Measurements from ENCODE around the gene C1orf105.
"Not testable (repeated sequence)": the region's sequence is repeated elsewhere in the genome, so short reads cannot be mapped to it uniquely, and the experiment has no call there.

C1orf105 gene

DNA sequence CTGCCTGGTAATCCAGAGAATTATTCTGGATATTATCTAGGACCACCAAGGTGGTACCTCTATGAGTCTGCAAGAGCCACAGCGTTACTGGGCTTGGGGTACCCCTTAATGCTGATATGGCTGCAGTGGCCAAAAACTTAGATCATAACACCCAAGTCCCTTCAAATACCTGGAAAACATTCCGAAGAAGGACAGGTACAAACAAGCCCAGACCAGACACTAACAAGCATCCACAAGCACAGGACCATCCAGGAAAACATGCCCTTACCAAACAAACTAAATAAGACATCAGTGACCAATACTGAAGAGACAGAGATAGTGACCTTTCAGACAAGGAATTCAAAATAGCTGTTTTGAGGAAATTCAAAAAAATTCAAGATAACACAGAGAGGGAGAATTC is 2.9 kb downstream of the C1orf105 start:
- in situ Hi-C loops (cut with MboI; ENCODE audit: low sequenced_read_pairs) = no loop called here

DNA sequence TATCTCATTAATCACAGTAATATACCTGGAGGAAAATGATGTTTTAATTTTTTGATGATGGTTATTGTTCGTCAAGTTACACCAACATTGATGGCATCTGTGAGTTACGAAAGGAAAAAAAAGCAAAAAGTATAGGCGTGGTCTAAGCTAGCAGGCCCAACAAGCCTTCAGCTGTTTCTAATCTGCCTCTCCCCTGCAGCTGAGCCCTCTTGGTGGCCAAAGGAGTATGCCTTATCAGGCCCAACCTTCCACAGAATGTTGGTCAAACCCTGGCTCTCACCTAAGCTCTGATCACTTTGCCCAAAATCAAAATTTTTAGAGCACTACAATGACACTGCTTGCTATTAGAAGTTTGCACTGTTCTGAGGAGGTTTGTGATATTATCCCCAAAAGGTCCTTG is 4.9 kb downstream of the C1orf105 start:
- in situ Hi-C loops (cut with MboI; ENCODE audit: low sequenced_read_pairs) = no loop called here

DNA sequence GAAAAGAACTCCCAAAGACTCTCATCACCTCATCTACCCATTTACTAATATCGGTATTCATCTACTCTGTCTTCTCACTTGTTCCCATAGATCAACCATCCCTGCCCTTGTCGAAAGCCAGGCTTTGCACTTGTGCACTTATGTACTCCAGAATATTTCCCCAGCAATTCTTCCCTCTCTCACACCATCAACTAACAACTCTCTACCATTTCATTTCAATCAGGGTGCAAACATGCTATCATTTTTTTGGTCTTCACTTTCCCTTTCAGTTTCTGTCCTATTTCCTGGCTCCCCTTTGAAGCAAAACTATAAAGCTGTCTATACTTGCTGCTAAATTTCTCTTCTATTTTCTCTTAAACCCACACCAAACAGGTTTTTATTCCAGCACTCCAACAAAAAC is 6.7 kb downstream of the C1orf105 start:
- in situ Hi-C loops (cut with MboI; ENCODE audit: low sequenced_read_pairs) = no loop called here

DNA sequence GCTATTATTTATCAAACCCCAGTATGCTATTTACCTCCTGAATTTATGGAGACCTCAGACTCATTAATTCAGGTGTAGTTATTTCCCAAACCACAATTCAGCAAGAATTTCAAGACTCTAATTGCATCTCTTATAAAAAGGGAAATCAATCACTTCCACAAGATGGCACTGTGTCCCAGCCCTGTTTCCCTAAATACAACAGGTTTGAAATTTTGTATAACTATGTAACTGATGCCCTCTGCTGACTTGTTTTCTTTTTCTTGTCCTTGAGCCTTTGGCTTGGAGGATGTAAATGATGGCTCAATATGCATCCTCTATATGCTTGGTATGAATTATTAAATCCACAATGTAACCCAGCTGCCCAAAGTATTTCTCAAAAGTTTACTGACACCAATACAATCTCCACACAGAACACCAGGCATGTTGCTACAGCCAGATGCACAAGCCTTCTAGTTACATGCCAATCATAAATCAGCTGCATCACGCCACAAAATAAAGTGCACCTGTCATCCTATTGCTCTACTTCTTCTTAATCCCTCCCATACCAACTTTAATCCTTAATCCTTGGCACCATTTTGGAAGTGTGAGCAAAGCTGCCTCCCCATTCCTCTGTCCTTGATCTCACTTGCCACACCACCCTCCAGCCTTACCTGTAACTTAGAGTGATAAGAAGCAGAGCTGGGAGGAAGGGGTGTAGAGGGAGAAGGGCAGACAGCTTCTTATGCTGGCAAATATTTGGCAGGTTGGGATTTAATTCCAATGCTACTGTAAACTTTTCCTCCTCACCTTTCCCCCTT is 9.0 kb downstream of the C1orf105 start:
- in situ Hi-C loops (cut with MboI; ENCODE audit: low sequenced_read_pairs) = no loop called here

DNA sequence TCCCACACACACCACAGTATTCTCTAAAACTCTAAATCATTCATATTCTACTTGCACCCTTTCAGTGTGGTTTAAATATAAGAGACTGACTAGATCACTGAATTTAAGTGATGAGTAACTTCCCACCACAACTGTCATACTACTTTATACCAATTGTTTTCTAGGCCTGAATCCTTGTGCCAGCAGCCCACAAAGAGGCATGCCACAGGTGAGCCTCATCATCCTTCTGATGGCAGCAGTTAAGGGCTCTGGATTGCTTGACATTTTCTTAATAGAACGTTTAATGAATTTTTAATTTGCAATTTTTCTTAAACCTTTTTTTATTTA is 9.6 kb downstream of the C1orf105 start:
- in situ Hi-C loops (cut with MboI; ENCODE audit: low sequenced_read_pairs) = no loop called here

DNA sequence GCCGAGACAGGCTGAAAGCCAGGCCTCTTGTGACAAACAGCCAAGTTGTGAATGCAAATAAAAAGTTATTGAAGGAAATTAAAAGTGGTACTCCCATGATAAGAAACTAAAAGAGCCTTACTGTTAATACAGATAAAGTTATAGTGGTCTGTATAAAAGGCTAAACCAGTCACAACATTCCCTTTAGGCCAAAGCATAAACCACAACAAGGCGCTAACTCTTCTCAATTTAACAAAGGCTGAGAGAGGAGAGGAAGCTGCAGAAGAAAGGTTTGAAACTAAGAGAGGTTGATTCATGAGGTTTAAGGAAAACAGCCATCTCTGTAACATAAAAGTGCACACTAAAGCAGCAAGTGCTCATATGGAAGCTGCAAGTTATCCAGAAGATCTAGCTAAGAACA is 10.7 kb downstream of the C1orf105 start:
- in situ Hi-C loops (cut with MboI; ENCODE audit: low sequenced_read_pairs) = no loop called here

DNA sequence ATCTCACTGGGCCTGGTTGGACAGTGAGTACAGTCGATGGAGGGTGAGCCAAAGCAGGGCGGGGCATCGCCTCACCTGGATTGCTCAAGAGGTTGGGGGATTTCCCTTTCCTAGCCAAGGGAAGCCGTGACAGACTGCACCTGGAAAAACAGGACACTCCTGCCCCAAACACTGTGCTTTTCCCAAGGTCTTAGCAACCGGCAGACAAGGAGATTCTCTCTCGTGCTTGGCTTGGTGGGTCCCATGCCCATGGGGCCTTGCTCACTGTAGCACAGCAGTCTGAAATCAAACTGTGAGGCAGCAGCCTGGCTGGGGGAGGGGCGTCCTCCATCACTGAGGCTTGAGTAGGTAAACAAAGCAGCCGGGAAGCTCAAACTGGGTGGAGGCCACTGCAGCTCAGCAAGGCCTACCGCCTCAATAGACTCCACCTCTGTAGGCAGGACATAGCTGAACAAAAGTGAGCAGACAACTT is 11.3 kb downstream of the C1orf105 start:
- in situ Hi-C loops (cut with MboI; ENCODE audit: low sequenced_read_pairs) = no loop called here

DNA sequence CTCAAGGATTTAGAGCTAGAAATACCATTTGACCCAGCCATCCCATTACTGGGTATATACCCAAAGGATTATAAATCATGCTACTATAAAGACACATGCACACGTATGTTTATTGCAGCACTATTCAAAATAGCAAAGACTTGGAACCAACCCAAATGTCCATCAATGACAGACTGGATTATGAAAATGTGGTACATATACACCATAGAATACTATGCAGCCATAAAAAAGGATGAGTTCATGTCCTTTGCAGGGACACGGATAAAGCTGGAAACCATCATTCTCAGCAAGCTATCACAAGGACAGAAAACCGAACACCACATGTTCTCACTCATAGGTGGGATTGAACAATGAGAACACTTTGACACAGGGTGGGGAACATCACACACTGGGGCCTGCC is 16.7 kb downstream of the C1orf105 start:
- in situ Hi-C loops (cut with MboI; ENCODE audit: low sequenced_read_pairs) = not testable (repeated sequence)

DNA sequence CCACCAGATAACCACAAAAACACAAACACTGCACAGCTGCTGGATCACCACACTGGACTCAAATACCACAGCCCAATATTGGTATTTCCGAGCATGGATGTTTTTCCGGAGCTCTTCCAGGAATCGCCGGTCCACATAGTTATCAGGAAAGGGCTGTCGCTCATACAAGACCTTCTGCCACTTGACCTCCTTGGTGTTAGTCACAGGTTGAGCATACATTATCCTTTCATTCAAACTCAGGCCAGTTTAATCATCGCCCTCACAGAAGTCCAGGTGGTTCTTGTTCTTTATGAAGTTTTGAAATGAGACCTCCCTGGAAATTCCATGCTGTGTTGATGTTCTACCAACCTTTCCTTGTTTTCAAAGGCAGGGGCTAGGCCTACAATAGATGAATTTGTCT is 21.9 kb downstream of the C1orf105 start:
- in situ Hi-C loops (cut with MboI; ENCODE audit: low sequenced_read_pairs) = no loop called here

DNA sequence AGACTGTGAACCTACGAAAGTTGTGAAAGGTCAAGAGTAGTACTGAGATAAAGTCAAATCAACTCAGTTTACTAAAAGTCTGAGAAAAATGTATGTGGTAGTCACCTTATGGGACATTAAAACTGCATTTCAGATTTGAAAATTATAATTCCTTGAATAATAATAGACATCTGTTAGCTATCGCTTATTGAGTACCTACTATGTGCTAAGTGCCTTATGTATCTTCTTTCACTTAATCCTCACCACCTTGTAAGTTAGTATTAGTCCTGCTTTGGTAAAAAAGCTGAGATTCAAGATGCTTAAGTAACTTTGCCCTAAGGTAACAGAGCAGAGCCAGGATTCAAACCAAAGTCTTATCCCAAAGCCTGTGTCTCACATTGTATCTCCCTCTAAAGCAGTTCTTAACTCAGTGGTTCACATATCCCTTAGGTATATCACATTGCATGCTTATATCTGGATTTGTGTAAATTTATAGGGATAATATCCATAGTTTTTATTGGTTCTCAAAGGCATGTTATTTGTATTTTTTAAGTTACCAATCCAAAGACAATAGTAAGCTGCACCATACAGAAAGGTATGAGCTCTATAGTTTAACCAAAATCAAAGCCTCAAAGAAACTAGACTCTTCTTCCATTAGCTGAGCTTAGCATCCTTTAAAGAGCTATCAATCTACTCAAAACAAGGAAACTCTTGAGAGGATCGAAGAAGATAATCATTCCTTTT is 22.5 kb downstream of the C1orf105 start:
- in situ Hi-C loops (cut with MboI; ENCODE audit: low sequenced_read_pairs) = no loop called here

DNA sequence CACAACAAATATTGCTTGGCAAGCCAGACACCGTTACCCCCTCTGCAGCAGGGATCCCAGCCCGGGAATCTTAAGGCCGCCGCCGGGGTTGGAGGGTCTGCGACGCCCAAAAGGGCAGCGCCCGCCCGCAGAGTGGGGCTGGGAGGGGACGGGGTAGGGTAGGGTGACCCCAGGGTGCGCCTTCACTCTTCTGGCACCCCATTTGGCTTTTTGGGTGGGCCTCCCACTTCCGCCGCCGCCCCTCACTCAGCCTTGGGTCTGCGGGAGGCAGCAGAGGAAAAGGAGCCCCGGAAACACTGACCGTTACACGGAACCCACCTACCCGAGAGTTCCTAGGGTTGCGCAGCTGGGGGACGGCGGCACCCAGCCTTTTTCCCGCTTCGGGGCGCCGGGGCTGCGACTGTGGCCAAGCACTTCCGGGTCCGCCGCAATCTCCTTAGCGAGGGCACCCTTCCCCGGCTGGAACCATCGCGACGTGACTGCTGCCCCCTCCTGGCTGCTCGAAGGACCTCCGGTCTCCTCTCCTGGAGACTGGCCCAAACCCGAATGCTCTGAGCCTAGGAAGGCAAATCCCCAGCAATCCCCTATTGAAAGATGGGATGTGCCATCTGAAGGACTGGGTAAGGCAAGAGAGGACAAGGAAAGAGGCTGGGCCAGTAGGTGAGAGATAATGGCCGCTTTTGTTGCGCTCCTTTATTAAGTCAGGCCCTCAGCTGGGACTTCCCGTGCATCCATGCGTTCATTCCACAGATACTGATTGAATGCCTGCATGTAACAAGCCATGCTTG is 23.4 kb downstream of the C1orf105 start, which contains the start of gene PIGC:
PIGC (minus strand) TSS at position 404 of the 788 bp plus-strand sequence. CDS start 1,447 bp downstream, outside the sequence.
- in situ Hi-C loops (cut with MboI; ENCODE audit: low sequenced_read_pairs) = no loop called here

DNA sequence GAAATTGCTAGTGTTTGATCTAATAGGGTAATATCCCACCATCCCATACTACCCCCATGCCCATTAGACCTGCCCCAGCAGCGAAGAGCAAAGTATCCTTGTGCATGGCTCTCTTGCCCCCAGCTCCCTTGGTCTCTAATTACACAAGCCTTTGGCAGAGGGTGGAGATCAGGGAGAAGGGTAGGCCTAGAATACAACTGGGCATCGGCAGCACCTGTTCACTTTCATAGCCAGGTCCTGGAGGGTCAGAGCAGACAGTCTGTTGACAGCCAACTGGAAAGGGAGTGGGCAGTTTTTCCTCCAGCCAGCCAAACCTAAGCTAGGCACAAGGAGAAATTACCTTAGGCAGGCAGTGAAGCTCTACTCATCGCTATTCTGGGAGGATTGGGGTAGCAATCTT is 26.1 kb downstream of the C1orf105 start:
- in situ Hi-C loops (cut with MboI; ENCODE audit: low sequenced_read_pairs) = no loop called here

DNA sequence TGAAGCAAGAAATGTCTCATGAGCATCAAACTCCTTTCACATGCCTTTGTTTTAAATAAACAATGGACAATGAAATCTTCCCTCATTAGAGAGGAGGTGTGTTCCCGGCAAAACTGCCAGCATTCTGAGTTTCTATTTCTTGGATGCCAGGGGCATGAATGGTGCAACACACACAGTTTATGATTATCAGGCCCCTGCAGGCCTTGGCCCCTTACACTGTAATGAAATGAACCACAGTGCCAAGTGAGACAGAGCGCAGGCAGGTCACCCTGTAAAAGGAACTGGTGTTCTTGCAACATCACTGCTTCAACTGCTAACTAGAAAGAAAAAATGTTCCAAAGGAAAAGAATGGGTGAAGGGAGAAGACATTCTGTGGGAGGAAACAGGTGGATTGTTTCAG is 27.2 kb downstream of the C1orf105 start:
- in situ Hi-C loops (cut with MboI; ENCODE audit: low sequenced_read_pairs) = no loop called here

DNA sequence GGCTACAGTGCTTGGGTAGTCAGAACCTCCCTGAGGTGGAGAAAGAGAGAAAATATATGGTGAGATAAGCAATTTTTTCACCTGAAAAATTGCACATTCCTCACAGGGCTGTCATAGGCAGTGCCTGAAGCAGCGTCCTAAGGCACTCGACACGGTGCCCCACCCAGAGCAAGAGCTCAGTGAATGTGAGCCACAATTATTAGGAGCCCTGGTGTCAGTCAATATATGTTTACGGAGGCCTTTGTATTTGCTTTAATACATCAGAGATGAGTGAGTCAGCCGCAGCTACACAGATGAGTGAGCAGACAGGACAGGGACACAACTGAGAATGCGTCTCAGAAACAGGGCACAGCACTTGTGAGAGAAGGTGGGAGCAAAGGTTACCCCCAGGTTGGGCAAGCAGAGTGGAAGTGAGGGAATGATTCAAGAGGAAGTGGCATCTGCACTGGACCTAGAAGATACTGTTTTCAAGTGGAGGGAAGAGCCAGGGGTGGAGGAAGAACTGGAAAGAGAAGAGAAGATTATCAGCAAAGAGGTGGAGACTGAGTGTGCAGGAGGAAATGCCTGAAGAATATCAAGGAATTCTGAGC is 28.6 kb downstream of the C1orf105 start:
- in situ Hi-C loops (cut with MboI; ENCODE audit: low sequenced_read_pairs) = no loop called here

DNA sequence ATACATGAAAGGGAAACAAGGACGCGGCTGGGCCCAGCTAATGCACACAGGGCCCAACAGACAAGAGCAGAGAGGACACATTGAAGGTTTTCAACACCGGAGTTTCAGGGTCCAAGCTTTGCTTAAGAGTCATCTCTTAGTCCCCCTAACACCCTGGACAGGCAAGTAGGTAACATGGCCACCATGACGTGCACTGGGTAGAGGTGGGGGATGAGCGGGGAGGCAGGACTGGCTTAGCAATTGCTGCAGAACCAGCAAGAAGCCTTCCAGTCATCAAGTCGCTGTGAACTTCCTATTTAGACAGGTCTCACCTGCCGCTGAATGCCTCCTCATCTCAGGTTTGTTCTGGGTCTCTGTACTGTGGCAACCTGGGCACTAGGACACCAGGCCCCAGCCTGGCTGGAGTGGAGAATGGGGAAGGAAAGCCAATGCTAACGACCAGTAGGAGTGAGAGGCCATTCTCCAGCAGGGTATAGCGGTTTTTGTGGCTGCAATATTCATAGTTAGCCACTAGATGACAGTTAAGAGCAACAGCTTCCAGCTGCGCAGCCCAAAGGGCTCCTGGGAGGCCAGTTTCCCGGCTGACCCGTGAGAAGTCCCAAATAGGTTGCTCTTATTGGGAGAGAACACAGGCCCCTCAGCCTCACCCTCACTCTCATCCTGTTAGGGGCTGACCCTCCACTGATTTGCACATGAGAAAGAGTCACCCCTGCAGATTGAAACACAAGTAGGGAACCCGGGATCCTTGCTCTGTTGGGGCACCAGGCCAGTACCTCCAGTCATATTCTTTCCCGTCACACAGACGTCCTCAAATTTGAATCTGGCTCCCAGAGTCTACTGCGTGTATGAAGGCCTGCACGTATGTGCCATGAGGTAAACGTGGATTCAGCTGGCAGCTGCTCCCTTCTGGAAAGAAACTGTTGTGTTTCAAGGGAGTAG is 29.4 kb downstream of the C1orf105 start:
- in situ Hi-C loops (cut with MboI; ENCODE audit: low sequenced_read_pairs) = no loop called here

DNA sequence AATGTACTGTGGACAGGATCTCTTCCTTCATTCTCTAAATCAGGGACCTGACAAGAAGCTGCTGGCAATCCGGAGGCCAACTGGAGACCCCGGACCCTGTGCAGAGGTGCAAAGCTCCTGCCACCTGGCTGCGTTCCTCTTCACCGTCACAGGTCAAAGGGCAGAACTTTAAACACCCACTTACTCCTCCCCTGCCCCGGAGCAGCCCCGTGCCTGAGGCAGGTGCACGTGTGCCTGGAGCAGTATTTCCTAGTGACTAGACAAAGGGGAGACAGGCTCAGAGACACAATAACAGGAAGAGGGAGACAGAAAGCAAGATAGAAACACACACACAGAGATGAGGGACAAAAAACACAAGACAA is 30.0 kb downstream of the C1orf105 start:
- in situ Hi-C loops (cut with MboI; ENCODE audit: low sequenced_read_pairs) = no loop called here

DNA sequence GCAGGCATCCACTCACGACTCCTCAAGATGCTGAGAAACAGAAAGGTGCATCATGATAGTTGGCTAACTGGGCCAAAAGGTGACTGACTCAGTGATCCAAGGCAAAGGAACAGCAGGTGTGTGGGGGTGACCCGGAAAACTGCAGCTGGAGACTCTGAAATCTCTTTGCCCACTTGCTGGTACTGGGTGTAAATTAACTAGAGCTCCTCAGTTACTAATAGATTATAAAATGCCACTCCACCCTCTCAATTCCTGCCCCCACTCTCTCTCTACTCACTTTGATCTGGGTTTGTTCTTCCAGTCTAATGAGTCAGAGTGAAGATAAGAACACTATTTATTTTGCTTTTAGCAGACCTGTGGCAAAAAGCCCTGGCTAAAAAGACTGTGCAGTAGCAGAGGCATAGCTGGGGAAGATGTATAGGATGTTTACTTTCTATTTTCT is 30.5 kb downstream of the C1orf105 start:
- in situ Hi-C loops (cut with MboI; ENCODE audit: low sequenced_read_pairs) = no loop called here

DNA sequence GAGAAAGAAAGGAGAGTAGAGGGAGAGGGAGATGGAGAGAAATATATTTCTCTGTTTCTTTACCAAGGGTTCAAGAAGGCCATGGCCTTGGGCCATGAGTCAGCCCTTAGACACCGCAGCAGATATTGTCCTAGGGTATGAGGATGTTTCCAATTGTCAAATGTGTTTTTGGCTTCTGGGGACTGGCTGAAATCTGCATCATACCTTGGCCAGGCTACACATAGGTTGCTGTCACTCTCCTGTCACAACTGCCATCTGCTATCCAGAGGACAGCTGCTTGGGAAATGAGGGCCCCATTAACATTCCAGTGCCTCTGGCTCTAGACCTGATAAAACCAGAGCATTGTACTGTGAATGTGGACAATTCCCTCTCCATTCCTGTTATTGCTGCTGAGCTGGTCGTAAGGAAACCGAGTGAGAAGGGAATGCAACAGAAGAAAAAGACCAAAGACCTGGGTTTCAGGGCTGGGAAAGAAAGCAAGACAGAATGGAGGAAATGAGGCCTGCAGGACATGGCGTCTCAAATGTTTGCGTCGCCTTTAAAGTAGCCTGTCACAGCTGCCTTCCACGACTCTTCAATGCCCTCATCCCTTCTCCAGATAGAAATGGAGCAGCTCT is 32.2 kb downstream of the C1orf105 start:
- in situ Hi-C loops (cut with MboI; ENCODE audit: low sequenced_read_pairs) = no loop called here

DNA sequence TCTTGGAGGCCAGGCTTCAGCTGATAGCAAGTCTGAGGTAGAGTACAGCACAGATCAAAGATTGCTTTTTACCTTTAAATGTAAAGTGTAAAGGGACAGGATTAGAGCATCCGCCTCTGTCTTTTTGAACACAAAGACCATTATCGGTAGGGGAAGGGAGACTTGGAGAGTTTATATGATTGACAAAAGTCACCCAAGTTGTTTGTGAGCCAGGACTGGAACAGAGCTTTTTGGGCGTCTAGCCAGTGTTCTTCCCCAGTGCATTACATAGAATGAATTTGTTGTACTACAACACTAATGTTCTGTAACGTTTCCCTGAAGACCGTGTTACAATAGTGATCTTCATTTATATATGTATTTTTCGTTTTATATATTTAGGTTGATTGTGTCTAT is 32.7 kb downstream of the C1orf105 start:
- in situ Hi-C loops (cut with MboI; ENCODE audit: low sequenced_read_pairs) = no loop called here

DNA sequence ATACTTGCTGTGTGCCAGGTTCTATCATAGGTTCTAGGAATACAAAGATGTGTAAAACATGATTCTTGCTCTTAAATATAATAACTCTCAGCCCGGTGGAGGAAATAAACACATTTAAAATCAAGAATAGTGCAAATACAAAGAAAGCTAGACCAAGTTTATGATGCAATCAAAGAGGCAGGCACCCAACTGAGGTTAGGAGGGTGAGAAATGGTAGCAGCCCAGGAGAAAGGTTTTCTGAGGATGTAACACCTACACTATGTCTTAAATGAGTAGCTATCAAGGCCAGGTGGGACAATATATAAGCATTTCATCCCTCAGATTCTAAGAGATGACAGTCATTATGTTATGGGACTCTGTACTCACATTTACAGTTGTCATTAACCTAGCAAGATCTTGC is 33.1 kb downstream of the C1orf105 start:
- in situ Hi-C loops (cut with MboI; ENCODE audit: low sequenced_read_pairs) = no loop called here

Measured in hTERT RPE-1 (cell line).